ENCODE data around the gene TENM4. TPM values are rescaled to one million over a fixed set of nuclear protein-coding genes. Genes with fewer than 3 reads are reported as not detected.

TENM4 gene
- total RNA-seq, 4 donors from 2014 or later = 4.0 to 14.6 (median 4.5) TPM

DNA sequence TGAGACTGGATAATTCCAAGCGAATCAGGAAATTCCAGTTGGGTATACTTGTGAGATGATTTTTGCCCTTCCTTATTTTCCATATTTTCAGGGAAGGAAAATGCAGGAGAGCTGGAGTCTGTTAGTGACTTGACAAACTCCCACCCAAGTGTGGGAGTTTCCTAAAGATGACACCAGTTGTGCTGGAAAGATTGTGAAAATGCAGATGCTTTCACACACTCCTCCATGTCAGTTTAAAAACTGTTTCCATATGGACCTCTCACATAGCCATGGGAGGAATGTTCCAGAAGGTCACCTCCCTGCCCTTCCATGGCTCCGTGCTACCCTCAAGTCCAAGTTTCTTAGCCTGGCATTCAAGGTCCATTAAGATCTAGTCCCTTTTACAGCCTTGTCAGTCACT, 515.4 kb downstream of the TENM4 start:
- TF ChIP-seq, protein P1, sequence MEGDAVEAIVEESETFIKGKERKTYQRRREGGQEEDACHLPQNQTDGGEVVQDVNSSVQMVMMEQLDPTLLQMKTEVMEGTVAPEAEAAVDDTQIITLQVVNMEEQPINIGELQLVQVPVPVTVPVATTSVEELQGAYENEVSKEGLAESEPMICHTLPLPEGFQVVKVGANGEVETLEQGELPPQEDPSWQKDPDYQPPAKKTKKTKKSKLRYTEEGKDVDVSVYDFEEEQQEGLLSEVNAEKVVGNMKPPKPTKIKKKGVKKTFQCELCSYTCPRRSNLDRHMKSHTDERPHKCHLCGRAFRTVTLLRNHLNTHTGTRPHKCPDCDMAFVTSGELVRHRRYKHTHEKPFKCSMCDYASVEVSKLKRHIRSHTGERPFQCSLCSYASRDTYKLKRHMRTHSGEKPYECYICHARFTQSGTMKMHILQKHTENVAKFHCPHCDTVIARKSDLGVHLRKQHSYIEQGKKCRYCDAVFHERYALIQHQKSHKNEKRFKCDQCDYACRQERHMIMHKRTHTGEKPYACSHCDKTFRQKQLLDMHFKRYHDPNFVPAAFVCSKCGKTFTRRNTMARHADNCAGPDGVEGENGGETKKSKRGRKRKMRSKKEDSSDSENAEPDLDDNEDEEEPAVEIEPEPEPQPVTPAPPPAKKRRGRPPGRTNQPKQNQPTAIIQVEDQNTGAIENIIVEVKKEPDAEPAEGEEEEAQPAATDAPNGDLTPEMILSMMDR (IDR thresholded peaks at IDR 0.05; ENCODE audit: low read depth) = no peak

DNA sequence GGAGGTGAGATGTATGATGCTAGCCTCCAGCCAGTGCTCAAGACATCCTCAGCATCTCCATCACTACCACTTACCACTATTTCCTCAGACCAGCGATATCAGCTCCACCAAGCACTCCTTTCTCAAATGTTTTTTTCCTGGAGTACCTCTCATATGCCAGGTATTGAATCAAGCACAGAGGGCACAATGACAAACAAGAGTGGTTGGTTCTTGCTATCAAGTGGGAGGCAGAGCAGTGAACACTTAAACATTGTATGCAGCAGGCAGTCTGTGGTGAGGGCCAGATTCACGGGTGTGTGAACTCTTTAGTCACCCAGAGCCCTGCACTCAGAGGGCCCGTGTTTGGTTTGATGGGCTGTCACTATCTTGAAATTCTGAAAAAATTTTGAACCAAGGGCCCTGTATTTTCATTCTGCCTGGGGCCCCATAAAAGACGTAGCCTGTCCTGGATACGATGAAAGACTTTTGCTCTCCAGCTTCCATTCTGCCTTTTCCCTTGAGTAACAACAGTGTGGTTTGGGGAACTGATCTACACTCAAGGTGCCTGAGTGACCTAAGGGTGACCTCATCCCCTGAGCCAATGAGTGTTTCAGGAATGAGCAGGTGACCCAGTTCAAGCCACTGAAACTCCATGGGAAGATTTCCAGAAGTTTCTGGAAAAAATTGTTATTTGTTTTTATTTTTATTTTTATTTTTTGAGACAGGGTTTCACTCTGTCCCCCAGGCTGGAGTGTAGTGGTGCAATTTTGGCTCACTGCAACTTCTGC, 517.8 kb downstream of the TENM4 start:
- TF ChIP-seq, protein P1 (IDR thresholded peaks at IDR 0.05; ENCODE audit: low read depth) = no peak

DNA sequence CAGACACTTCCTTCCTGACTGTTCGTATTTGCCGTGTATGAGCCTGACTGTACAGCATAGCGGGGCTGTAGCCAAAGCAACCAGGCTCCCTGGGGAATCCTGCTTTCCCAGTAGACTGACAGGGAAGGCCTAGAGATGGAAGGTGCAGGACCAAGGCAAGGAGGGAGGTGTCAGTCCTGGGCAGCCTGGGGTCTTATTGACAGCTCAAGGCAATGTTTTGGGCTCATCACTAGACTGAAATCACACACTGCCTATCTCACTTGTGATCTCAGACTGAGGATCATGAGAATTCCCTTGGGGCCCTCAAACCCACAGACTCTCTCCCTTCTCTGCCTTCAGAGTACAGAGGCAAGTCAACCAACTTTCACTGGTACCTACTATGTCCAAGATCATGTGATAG, 519.3 kb downstream of the TENM4 start:
- TF ChIP-seq, protein P1 (IDR thresholded peaks at IDR 0.05; ENCODE audit: low read depth) = no peak

DNA sequence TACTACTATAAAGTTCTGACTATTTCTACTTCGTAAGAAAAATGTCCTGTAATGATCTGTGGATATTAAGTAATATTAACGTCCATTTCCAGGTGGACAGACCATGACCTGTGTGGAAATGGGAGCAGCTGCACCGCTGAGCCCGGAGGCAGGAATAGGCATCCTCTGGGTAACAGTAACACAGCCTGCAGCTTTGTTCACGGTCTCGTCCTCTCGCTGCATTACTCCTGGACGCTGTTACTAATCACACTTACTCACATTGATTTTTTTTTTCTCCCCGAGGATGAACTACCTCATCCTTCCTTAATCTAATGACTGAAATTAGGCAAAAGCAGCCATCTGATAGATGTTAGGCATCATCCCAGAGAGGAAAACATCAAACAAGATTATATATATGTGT, 520.5 kb downstream of the TENM4 start:
- TF ChIP-seq, protein P1 (IDR thresholded peaks at IDR 0.05; ENCODE audit: low read depth) = no peak

DNA sequence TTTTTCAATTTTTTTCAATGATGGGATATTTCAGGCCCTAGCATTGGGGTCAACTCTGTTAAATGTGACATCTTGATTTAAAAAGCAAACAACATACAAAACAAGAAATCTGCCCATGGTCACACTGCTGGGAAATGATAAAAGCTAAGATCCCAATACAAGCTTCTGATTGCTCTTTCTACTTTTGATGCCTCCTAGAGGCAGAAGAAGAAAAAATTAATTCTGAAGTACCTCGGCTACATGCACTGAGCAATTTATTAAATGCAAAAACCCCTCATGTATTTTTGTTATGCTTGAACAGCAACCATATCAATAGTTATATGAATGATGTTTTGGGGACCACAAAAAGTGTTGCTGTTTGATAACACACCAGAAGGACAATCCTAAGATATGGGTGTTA, 524.1 kb downstream of the TENM4 start:
- TF ChIP-seq, protein P1 (IDR thresholded peaks at IDR 0.05; ENCODE audit: low read depth) = no peak

DNA sequence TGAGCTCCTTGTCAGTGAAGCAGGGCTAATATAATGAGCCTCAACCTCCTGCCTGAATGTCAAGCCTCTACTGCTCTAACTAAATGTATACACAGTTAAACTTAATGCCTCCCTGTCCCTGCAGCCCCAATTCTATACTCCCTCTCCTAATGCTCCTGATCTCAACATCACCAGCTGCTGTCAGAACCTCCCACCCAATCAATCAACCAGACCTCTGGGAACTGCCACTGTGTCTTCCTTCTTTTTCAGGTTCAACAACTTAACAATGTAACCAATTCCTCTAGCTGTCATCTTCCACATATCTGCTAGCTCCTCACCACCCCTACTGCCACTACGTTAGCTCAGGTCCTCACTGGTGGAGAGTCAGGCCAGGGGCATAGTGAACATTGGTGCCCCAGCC, 526.3 kb downstream of the TENM4 start:
- TF ChIP-seq, protein P1 (IDR thresholded peaks at IDR 0.05; ENCODE audit: low read depth) = no peak

DNA sequence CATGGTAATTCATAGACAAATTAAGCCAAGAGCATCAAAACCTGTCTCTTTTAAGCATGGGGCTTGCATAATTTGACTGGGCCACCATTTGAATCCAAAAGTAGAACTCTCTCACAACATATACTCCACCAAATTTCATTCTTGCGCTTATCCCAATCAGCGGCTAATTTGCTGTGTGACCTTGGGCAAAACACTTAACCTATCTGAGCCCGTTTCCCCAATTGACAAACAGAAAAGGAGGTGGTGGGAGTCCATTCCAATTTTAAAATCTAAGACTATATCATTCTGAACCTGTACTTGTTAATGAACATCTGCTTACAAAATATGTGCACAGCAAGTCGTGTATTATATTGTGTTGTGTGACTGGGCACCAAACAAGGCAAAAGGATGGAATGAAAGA, 528.1 kb downstream of the TENM4 start:
- TF ChIP-seq, protein P1 (IDR thresholded peaks at IDR 0.05; ENCODE audit: low read depth) = no peak

All from subcutaneous adipose tissue (tissue), 4 donors.